Activated CD4-positive, CD25-positive, alpha-beta regulatory T cell treated with anti-CD3 and anti-CD28 coated beads, Interleukin-2, amount 50 U/mL, for 24 hours (primary cell): ENCODE measurements around the gene CBX3.
"Not testable (repeated sequence)": the region's sequence is repeated elsewhere in the genome, so short reads cannot be mapped to it uniquely, and the experiment has no call there.

Experiments used
- ATAC-seq, 2 donors: fragments of 150-1000 bp; cut with Tn5 transposase; one replicate each; pipeline ENCODE4 v1.10.0; 2021; ENCODE audit warnings: mild to moderate bottlenecking in 1 of 2, moderate library complexity in 1 of 2

The CBX3 gene

DNA sequence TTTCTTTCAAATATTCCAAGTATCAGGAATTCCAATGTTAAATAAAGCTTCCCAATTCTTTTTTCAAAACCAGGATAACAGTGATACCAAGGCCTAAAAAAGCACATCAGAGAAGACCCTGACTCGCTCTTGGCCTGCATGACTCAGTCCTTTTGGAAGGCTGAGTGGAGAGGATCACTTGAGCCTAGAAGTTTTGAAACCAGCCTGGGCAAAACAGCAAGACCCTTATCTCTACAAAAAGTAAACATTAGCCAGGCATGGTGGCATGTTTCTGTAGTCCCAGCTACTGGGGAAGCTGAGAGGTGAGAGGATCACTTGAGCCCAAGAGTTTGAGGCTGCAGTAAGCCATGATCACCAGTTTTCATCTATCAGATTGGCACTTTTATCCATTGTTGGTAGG, 30.9 kb upstream of the CBX3 start:
- ATAC-seq: no peak

DNA sequence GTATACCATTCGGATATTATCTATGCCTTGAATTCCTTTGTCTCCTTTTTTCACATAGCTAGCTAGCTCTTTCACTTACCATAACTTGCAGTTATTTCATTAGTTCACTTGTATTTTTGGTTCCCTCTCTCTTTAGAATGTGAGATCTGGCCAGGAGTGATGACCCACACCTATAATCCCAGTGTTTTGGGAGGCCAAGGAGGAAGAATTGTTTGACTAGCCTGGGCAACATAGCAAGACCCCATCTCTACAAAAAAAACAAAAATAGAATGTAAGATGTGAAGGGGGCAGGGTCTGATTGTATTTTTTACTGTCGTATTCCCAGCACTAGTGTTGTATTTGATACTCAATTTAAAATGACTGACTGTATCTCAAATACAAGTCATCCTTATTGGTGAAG, 29.9 kb upstream of the CBX3 start:
- ATAC-seq: no peak

DNA sequence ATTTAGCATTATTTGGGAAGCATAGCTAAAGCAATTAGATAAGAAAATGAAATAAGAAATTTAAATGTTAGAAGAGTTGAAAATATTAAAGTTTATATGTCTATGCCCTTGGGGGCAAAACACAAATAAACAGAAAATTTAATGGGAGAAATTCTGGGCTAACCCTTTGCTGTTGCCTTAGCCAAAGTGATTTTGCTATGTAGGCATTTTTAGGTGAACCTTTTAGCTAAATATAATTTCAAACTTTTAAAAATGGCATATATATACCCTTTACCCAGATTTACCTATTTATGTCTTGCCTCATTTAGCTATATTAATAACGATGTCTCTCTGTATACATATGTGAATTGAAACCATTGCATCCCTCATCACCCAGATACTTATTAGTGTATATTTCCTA, 29.5 kb upstream of the CBX3 start:
- no peak for ATAC-seq

DNA sequence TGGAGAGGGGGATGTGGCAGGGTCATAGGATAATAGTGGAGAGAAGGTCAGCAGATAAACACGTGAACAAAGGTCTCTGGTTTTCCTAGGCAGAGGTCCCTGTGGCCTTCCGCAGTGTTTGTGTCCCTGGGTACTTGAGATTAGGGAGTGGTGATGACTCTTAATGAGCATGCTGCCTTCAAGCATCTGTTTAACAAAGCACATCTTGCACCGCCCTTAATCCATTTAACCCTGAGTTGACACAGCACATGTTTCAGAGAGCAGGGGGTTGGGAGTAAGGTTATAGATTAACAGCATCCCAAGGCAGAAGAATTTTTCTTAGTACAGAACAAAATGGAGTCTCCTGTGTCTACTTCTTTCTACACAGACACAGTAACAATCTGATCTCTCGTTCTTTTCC, 25.6 kb upstream of the CBX3 start:
- not testable (repeated sequence) for ATAC-seq

DNA sequence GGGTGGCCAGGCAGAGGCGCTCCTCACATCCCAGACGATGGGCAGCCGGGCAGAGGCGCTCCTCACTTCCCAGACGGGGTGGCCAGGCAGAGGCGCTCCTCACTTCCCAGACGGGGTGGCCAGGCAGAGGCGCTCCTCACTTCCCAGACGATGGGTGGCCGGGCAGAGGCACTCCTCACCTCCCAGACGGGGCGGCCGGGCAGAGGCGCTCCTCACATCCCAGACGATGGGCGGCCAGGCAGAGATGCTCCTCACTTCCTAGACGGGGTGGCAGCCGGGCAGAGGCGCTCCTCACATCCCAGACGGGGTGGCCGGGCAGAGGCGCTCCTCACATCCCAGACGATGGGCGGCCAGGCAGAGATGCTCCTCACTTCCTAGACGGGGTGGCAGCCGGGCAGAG, 24.8 kb upstream of the CBX3 start:
- not testable (repeated sequence) for ATAC-seq

DNA sequence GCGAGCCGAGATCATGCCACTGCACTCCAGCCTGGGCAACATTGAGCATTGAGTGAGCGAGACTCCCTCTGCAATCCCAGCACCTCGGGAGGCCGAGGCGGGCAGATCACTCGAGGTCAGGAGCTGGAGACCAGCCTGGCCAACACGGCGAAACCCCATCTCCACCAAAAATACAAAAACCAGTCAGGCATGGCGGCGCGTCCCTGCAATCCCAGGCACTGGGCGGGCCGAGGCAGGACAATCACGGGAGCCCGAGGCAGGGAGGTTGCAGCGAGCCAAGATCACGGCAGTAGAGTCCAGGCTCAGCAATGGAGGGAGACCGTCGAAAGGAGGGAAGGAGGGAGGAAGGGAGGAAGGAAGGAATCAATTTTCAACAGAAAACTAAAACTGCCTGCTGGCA, 24.3 kb upstream of the CBX3 start:
- not testable (repeated sequence) for ATAC-seq

DNA sequence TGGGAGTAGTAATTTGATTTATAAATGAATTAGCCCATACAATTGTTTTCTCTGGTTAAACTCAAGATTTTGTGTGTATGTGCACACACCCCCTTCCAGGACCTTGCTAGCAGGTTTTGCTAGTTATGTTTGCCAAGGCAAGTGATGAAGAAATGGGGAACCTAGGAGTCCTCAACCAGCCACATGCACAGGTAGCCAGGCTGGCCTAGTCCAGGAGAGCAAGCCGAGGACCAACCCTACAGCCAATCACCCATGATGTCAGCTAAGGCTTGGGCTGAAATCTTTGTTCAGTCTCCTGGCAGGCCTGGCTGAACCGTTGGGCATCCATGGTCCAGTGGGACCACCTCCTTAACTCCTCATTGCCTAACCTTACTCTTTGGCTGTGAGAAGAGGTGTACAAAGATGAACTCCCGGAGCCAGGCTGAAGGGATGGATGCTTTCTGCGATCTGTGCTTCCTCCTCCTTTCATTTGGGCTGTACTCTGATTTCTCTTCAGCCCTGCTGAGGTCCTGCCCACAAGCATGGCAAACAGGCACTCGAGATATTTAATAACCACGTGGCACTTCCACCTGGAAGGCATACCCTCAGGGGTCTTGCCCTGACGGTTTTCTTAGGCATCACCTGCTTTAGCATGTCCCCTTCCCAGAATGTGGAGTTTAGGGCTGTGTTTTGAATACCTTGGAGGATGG, 23.1 kb upstream of the CBX3 start:
- ATAC-seq: no peak

DNA sequence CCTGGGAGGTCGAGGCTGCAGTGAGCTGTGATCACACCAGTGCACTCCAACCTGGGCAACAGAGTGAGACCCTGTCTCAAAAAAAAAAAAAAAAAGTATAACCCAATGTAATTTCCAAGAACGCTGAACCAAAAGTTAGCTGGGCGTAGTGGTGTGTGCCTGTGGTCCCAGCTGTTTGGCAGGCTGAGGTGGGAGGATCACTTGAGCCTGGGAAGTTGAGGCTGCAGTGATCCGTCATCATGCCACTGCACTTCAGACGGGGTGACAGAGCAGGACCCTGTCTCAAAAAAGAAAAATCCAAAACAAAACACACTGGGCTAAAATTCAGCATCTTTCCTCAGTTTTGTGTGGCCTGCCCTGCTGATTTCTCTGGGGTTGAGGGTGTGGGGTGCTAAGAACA, 22.1 kb upstream of the CBX3 start:
- no peak for ATAC-seq

DNA sequence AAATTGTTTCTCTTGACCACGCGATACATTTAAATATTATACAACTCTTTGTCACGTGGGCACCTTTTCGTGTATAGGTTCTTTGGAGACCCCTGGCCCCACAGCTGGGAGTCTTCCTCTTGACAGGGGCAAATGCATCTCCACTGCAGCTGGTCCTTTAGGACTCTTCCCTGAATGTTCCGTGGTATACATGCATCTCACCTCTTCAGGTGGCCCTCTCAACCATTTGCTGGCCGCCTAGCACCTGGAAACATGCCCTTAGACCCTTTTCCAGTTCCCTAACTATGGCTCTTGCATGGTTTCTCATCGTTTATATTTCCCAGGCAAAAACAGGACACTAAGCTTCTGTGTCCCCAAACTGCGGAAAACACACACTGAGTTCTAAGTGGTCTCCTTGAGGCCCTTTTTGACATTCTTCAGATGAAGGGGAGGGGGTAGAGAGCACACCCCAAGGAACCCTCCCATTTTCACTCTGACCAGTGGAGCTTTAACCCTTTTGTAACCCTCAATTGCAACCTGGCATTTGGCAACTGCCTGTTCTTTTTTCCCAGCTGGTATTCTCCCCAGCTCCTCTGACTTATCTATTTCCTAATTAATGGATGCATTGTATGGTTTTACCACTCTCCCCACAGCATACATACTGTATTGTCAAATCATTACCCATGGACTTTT, 21.6 kb upstream of the CBX3 start:
- no peak for ATAC-seq

DNA sequence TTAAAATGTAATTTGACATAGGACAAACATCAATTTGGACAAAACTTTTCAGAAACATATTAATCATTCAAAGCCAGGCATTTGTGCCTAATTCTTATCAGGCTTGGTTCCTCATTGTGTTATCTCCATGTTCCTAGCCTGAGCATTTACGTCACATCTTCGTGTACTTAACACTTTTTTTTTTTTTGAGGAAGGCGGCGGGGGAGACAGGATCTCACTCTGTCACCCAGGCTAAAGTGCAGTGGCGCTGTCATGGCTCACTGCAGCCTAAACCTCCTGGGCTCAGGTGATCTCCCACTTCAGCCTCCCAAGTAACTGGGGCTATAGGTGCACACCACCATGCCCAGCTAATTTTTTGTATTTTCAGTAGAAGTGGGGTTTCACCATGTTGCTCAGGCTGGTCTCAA, 20.8 kb upstream of the CBX3 start:
- no peak for ATAC-seq

DNA sequence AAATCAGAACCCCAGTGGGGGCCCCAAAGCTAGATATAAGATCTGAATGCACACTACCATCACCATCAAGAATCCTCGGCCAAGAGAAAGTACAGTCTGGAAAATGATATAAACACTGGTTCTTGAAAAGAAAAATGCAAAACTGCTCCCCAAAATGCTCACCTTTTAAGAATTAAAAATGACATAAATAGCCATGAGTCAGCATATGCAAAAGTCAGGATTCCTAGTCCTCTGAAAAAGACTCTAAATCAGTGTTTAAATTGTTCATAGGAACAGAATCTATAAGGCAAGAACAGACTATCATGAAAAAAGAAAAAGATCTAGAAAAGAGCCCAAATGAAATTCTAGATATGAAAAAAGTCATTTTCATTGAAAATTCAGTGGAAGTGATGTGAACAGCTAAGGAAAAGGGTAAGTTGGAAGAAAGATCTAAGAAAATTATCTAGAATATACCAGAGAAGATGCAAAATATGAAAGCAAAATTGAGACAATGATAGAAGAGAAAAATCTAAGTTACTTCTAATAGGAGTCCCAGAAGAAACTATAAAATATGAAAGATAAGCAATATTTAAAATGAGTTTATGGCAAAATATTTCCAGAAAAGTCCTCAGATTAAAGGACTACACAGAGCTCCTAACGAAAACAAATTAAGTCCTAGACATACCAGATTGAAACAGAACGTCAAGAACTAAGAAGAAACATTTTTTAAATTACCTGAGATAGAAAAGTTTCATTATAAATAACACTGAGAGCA, 19.9 kb upstream of the CBX3 start:
- ATAC-seq: no peak

DNA sequence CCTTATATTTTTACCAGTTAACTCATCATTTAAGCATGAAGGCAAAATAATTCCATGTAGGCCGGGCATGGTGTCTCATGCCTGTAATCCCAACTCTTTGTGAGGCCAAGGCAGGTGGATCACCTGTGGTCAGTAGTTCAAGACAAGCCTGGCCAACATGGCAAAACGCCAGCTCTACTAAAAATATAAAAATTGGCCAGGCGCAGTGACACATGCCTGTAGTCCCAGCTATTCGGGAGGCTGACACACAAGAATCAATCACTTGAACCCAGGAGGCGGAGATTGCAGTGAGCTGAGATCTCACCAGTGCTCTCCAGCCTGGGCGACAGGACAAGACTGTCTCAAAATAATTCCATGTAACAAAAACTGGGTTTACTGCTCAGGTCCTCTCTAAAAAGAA, 19.3 kb upstream of the CBX3 start:
- ATAC-seq: no peak

DNA sequence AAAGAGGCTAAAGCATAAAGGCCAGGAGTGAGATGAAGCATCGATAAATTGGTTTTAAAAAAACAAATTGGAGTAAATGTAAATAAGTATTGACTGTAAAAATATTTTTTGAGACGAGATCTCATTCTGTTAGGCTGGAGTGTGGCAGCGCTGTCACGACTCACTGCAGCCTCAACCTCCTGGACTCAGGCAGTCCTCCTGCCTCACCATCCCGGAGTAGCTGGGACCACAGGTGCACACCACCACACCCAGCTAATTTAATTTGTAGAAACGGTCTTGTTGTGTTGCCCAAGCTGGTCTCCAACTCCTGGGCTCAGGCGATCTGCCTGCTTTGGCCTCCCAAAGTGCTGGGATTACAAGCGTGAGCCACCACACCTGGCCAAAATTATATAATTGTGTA, 18.8 kb upstream of the CBX3 start:
- no peak for ATAC-seq

DNA sequence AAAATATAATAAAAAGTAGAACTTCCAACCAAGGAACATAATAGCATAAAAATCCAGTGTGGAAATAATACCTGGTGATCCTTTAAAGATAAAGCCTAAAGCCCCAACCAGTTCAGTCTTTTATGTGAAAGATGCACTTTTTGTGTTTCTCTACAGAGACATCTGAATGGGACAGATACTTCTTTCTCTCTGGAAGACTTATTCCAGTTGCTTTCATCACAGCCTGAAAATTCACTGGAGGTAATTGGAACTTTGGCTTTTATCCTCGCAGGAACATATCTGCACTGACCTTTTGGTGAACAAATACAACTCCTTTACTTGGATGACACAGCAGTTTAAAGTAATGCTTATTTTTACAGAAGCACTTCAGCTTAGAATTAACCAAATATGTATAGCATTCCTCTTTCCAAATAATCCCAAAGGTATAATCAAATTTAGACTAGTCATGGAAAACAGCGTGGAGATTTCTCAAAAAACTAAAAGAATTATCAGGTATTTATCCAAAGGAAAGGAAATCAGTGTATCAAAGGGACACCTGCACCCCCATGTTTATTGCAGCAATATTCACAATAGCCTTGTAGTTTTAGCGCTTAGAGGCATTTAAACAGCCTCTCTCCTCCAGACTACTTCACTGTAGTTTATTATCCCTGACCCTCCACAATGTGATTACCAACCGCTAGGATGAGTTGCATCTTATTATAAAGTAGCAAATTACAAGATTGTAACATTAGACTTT, 17.8 kb upstream of the CBX3 start:
- ATAC-seq: no peak

DNA sequence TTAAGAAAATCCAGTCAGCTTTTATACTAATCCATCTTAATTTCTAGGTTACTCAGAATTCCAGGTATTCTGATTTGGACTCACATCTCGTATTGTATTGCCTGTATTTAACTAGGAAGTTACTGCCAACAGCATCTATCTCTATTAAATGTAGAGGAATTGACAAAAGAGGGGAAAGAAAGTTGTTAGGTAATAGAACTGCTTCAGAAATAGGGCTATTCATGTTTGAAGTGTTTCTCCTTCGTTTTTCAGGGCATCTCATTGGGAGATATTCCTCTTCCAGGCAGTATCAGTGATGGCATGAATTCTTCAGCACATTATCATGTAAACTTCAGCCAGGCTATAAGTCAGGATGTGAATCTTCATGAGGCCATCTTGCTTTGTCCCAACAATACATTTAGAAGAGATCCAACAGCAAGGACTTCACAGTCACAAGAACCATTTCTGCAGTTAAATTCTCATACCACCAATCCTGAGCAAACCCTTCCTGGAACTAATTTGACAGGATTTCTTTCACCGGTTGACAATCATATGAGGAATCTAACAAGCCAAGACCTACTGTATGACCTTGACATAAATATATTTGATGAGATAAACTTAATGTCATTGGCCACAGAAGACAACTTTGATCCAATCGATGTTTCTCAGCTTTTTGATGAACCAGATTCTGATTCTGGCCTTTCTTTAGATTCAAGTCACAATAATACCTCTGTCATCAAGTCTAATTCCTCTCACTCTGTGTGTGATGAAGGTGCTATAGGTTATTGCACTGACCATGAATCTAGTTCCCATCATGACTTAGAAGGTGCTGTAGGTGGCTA, 17.1 kb upstream of the CBX3 start:
- ATAC-seq: not testable (repeated sequence)

DNA sequence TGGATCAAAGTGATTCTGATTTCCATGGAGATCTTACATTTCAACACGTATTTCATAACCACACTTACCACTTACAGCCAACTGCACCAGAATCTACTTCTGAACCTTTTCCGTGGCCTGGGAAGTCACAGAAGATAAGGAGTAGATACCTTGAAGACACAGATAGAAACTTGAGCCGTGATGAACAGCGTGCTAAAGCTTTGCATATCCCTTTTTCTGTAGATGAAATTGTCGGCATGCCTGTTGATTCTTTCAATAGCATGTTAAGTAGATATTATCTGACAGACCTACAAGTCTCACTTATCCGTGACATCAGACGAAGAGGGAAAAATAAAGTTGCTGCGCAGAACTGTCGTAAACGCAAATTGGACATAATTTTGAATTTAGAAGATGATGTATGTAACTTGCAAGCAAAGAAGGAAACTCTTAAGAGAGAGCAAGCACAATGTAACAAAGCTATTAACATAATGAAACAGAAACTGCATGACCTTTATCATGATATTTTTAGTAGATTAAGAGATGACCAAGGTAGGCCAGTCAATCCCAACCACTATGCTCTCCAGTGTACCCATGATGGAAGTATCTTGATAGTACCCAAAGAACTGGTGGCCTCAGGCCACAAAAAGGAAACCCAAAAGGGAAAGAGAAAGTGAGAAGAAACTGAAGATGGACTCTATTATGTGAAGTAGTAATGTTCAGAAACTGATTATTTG, 16.3 kb upstream of the CBX3 start:
- peak; percentile 51 to 60 for ATAC-seq

DNA sequence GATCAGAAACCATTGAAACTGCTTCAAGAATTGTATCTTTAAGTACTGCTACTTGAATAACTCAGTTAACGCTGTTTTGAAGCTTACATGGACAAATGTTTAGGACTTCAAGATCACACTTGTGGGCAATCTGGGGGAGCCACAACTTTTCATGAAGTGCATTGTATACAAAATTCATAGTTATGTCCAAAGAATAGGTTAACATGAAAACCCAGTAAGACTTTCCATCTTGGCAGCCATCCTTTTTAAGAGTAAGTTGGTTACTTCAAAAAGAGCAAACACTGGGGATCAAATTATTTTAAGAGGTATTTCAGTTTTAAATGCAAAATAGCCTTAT, 15.7 kb upstream of the CBX3 start:
- ATAC-seq: no peak

DNA sequence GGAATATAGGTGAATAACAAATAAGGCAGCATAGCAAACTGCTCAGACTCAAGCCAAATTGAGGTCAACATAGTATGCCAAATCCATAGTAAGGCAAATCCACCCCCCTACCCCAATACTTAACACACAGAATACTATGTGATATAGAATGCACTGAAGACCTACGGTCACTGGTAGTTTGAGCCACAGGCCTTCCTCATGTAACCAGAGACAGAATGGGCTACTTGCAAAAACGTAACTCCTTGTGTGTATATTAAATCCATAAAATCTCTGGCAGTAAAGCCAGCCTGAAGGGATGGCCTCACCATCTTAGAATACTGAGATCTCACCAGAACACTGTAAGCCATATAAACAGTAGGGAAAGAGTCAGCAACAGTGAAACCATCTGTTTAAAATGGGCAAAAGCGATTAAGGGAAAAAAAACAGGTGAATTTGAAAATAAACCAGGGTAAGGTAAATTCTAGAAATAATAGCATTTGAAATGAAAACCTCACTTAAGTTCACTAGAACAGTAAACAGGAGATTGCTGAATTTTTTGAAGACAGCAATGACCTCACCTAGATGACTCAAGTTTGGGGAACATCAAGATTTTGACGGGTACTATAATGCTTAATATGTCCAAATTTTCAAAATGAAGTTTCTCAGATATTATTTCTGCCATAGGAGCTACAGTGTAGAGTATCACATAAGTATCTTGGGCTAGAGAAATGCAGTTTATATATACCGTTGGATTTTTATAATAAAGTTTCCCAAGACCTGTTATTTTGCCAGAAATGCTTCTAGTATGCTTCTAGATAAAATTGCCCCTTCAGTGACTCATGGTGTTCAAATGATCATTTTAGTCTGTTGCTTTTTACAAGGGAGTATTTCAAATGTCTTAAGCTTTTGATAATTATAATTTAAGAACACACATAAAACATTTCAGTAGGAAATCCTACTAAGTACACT, 14.9 kb upstream of the CBX3 start:
- ATAC-seq: peak; percentile 28 to 43

DNA sequence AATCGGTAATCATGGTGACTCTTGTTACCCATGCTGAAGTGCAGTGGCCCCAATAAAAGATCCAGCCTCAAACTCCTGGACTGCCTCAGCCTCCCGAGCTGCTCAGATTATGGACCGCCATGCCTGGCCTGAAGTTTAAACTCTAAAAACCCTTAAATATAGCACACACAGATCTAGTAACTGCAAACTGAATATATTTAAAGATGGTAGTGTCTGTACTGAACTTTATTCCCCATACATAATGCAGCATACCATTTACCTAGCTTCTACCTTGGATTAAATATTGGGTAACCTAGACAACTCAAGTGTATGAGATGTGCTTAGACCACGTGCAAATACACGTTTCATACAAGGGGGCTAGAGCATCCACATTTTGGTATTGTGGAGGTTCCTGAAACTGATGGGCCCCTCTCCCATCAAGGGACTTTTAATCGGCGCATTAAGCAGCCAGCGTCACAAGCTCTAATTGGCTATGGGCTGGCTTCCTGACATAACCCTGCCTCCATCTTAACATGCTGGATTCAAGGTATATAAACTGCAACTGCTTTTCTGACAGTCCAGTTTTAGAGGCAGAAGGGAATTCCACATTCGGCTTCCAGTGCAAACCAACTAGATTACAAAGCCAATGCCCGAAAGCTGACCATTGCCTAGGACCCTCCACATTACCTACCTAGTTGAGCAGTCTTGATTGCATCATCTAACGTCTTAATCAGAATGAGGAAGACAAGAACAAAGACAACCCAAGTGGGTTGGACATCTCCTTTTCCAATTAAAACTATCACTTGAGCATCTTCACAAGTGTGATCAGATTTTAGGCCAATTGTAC, 14.0 kb upstream of the CBX3 start:
- peak; percentile 12 to 15 for ATAC-seq
